Activated CD8-positive, alpha-beta memory T cell treated with anti-CD3 and anti-CD28 coated beads, Interleukin-2, amount 50 U/mL, for 4 hours (primary cell): ENCODE measurements around the gene ANKRD27.
"Not testable (repeated sequence)": the region's sequence is repeated elsewhere in the genome, so short reads cannot be mapped to it uniquely, and the experiment has no call there.

ENCODE experiments used
- DNase-seq: peaks from one replicate; pipeline ENCODE4 v3.0.0-alpha.2; 2020

Gene ANKRD27

DNA sequence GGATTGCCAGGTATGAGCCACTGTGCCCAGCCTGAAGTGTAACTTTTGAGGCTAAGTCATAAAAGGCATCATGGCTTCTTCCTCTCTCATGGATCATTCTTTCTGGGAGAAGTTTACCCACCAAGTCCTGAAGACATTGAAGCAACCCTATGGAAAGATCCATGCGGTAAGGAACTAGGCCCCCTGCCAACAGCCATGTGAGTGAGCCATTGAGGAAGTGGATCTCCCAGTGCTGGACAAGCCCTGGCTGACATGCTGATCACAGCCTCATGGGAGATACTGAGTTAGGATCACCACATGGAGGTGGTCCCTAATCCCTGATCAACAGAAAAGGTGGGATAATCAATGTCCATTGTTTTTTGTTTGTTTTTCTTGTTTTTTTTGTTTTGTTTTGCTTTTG is 13.3 kb upstream of the ANKRD27 start:
- no peak for DNase-seq

DNA sequence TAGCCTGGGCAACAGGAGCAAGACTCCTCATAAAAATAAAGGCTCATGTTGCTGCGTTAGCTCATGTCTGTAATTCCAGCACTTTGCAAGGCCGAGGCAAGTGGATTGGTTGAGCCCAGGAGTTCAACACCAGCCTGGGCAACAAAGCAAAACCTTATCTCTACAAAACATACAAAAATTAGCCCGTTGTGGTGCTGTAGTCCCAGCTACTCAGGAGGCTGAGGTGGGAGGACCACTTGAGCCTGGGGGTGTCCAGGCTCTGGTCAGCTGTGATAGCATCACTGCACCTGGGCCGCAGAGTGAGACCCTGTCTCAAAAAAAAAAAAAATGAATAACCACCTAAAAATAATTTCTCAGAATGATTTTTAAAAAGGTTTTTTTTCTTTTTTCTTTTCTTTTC is 12.7 kb upstream of the ANKRD27 start:
- DNase-seq = no peak

DNA sequence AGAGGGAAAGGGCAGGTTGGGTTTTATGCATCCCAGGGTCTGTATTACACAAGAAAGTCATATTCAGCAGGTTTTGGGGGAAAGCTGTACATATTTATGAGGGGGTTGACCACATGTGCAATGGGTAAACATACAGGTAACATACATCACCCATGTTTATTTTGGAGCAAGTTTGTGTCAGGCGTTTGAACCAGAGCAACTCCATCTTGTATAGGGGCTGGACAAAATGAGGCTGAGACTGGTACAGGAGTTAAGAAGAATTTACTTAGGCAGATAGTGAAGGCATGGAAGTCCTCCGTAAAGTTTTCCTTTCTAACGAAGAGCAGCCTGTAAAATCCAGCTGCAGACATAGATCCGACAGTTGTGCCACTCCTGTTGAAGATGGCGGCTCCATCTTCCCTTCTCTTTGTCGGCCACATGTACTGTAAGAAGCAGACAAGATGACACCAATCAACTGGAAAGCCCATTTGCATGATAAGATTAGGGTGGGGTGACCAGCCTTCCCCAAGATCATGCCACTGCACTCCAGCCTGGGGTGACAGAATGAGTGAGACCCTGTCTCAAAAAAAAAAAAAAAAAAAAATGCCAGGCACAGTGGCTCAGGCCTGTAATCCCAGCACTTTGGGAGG is 12.0 kb upstream of the ANKRD27 start:
- no peak for DNase-seq

DNA sequence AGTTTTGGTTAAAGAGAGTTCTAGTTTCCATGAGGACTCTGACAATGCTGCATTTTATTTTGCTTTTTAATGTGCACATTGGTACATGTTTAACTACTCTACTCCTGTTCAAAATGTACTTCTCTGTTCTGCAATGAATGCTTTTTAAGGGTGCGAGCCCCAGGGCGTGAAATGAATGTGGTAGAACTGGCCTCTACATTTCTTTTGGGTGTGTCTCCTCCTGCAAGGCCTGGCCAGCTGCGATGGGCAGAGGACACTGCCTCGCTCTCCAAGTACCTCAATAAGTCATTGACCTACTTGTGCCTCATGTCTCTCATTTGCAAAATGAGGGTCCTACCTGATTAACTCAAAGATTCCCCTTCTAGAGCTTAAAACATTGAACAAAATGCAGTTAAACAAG is 7.3 kb upstream of the ANKRD27 start:
- no peak for DNase-seq

DNA sequence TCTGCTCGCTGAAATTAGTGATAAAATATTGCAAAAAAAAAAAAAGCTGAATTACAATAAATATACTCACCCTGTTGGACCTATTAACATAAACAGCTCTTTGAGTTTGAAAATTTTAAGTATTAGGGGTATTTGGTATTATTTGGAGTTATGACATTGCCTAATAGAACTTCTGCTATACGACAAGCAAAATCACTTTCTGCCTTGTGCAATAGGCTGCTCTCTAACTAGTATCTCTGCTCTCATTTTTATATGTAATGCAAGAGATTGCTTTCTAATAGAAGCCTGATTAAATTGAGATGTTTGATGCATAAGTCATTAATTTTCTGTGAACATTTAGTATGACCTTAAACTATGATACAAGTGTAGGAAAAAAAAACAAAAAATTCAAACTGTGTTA is 6.0 kb upstream of the ANKRD27 start:
- no peak for DNase-seq

DNA sequence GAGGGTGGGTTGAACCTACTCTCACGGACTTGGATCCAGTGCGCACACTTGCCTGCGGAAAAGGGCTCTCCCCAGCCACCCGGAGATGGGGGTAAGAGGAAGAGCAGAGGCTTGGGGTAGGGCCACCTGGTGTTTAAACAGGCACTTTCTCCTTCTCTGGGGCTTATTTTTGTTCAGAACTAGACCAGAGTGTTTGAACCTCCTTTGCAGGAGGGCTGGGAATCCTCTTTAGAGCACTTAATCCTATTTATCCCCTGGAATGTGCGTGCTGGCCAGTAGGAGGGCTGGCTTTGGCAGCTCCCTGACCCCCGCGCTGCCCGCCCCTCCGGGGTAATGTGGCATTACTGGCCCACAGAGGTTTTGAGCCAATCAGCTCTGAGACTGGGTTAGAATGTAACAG is 2.7 kb upstream of the ANKRD27 start:
- DNase-seq = no peak

DNA sequence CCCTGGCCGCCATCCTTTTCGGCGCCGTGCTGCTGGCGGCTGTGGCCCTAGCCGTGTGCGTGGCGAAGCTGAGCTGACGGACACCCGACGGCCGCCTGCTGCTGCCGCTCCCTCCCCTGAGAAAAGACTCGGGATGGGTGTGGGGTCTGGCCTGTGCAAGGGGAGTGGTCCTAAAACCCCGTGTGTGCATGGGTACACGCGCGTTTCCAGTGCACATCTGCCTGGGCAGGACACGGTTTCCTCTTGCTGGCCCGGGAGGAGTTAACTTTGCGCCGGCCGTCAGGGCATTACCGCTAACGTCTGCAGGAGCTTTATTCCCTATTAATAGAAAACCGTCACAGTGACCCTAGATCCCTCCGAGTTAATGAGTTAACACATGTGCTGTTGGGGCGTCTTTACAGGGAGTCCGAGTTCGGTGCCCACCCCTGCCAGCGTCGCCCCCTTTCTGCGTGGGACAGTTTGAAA is 1.9 kb upstream of the ANKRD27 start:
- DNase-seq = no peak

DNA sequence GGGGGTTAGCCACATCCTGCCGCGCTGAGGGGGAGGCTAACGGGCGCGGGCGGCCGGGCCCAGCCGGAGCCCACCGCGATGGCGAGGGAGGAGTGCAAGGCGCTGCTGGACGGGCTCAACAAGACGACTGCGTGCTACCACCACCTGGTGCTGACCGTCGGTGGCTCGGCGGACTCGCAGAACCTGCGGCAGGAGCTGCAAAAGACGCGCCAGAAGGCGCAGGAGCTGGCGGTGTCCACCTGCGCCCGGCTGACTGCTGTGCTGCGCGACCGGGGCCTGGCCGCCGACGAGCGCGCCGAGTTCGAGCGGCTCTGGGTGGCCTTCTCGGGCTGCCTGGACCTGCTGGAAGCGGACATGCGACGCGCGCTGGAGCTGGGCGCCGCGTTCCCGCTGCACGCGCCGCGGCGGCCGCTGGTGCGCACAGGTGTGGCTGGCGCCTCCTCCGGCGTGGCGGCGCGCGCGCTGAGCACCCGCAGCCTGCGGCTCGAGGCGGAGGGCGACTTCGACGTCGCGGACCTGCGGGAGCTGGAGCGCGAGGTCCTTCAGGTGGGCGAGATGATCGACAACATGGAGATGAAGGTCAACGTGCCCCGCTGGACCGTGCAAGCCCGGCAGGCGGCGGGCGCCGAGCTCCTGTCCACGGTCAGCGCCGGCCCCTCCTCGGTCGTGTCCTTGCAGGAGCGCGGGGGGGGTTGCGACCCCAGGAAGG is 1.4 kb upstream of the ANKRD27 start:
- peak; percentile 23 for DNase-seq

DNA sequence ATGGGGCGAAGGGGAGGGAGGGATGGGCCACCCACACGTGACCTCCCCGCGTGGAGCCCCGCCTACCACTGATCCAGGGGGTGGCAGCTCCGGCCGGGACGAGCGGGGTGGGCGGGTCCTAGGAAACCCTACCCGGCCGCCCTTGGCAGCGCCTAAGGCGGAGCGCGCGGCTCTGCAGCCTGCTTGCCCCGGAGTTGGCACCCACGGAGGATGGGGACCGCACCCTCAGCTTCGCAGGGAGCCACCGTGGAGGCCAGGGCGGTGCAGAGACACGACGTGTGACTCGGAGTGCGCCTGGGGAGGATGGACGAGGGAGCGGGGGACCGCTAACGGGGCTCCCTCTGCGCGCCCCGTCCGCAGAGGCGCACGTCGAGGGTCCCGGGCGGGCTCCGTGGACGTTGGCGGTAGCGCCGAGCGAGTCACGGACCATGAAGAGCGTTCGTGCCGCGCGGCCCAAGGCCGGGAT is 773 bp upstream of the ANKRD27 start, which contains the start of gene RGS9BP:
Gene RGS9BP (plus strand): TSS at position 129 of the 466 bp plus-strand sequence. CDS start 416 bp downstream, outside the sequence.
- DNase-seq = peak; percentile 59

DNA sequence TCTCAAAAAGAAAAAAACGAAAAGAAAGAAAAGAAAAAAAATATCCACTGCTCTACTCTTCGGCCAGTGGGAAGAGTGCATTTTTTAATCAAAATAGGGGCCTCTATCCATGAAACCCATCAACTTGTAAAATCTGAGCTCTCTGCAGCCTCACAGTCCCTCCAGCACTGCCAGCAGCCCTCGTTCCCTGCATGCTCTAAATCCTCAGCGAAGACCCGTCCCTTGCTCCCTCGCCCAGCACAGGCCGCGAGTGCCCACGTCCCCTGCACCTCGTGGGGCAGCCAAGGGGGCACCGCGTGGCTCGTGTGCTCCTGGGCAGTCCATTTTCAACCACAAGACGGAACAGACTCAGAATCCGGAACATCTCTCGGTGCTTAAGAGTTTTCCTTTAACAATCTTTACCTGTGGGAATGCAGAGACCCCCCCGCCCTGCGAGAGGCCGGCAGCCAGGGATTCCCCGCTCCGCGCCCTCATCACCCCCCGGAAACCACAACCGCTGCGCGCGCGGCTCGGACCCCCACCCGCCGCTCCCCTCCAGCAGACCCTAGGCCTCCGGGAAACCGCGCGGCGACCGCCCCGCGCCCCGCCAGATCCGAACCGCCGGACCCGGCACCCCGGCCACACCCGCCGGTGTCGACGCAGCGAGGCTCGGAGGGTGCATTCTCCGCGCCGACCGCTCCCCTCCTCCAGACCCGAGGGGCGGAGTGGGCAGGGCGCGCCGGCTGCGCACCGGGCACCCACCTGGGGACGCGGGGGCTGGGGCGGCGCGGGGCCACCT is 638 bp downstream of the ANKRD27 start:
- no peak for DNase-seq

DNA sequence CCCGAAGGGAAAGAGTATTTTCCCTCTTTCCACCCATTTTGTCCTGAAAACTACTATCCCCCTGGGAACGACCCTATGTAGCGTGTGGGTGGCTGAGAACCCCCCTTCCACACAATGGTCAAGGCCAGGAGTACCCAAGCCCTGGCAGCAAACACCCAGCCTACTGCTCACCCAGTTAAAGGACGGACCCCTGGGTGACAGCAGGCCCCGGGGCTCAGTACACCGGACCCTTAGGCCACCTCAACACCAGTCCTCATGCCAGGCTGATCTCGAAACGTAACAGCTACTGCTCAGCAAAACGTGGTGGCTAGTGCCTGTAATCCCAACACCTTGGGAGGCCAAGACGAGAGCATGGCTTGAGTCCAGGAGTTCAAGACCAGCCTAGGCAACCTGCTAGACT is 1.4 kb downstream of the ANKRD27 start:
- DNase-seq = no peak

DNA sequence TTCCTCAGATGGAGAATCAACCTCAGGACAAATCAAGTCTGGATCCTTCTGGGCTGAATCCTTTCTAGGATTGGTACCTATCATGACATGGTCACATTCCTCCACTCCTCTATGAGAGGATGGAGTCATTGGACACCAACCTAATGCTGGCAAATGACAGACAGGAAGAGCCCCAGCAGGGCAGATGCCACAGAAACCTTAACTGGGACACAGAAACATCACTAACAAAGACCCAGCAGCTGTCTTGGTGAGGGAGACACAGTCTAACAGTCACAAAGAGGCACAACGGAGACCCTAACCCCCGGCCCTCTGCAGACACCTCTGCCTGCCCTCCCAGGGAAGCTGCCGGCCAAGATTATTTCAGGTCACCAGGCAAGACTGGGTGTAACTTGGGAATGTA is 2.1 kb downstream of the ANKRD27 start:
- DNase-seq = no peak

DNA sequence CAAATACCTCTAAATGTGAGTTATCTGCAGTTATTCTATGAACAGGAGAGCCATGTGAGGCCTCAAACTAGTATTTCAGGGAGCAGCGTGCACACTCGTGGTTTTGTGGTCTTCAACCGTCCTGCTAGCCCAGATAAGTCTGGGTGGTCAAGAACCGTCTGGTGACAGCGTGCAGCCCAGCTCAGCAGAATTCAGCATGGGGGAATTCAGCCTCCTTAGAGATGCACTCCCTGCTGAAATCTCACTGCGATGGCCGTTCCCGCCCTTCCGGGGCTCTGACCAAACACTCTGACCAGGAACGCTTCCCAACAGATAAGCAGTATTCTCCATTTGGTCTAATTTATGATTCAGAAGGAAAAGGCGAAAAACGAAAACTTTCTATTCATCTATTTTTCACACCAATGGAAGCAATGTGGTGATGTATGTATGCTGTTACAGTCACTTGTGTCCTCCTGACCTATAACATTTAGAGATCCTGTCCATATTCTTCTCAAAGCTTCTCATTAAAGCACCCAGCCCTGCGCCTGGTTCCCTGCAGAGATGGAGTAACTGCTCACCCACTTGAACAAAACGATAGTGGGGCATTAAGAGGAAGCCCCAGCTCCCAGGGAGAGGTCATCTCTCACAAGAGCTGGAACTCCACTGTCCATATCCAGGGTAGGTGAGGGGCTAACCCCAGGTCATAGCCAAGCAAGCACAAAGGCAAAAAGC is 2.9 kb downstream of the ANKRD27 start:
- DNase-seq = no peak

DNA sequence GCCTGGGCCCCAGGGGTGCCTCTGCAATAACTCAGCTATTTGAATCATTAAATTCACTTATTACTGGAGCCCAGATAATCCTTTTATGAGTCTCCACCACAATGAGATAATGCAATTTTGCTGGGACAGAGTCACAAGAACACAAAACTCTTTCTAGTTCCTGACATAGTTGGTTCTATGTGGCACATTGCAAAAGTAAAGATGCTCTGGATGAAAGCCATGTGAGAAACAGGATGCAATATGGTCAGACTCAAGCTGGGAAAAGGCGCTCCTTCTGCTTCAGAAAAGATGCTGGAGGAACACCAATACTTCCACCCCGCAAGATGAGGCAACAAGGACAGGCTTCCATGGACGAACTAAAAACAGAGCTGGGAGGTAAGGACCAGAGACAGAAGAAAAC is 5.7 kb downstream of the ANKRD27 start:
- no peak for DNase-seq

DNA sequence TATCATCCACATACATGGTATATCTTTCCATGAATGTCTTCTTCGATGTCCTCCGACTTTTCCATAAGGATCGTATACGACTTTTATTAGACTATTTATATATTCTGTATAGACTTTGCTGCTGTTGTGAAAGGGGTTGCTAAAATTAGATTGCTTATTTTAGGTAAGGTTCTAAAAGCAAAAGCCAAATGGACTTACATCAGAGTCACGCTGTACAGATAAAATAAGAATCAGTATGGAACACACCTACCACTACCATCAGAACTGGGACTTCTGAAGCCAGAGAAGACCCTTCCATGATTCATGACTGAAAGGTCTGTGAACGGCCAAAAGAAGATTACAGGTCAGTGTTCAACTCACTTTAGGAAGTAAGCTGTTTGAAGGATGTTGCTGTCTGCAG is 8.9 kb downstream of the ANKRD27 start:
- no peak for DNase-seq

DNA sequence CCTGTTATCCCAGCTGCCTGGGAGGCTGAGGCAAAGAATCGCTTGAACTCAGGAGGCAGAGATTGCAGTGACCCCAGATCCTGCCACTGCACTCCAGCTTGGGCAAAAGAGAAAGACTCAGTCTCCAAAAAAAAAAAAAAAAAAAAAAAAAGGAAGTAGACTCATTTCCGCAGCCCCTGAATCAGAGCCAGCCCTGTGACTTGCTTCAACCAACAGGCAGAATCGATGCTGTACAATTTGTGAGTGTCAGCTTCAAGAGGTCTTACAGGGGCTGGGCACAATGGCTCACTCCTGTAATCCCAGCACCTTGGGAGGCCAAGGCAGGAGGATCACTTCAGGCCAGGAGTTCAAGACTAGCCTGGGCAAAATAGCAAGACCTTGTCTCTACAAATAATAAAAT is 12.8 kb downstream of the ANKRD27 start:
- DNase-seq = no peak

DNA sequence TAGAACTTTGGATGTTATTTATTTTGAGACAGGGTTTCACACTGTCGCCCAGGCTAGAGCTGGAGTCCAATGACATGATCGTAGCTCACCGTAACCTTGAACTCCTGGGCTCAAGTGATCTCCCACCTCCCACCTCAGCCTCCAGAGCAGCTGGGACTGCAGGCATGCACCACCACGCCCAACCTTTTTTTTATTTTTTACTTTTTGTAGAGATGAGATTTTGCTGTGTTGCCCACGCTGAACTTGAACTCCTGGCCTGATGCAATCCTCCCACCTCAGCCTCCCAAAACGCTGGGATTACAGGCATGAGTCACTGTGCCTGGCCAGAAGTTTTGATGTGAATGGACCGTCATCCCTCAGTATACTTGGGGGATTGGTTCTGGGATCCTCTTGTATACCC is 13.7 kb downstream of the ANKRD27 start:
- no peak for DNase-seq

DNA sequence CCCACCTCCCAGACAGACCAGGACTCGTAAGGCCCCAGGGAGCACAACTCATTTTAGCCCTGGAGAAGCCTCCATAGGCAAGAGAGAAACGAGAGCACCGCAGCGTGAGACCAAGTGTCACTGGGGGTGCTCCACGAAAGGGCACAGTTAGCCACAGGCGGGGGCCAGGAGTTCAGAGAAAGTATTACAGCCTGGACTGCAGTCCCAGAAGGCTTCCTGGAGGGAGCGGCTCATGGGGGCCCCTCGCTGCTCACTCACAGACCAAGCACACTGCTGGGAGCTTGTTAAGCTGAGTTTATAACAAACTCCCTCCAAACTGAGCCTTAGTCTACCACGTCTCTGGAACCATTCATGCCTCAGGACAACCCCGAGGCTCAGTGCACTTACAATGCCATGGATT is 16.5 kb downstream of the ANKRD27 start:
- no peak for DNase-seq

DNA sequence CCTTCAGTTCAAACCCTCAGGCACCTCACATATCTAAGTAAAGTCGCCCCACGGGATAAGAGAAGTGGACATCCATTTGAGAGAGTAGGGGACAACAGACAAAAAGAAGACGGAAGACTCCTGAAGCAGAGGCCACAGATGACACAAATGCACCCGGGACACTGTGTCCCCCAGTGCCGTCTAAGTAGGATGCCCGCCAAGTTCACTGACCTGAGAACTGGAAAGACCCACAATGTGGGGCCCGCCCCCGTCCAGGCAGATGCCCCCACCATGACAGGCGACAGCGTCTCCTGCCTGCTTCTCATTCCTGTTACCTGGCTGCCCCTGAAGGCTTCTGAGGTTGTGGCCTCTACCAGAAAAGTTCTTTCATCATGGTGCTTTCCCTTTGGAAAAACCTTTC is 16.9 kb downstream of the ANKRD27 start:
- DNase-seq = no peak

DNA sequence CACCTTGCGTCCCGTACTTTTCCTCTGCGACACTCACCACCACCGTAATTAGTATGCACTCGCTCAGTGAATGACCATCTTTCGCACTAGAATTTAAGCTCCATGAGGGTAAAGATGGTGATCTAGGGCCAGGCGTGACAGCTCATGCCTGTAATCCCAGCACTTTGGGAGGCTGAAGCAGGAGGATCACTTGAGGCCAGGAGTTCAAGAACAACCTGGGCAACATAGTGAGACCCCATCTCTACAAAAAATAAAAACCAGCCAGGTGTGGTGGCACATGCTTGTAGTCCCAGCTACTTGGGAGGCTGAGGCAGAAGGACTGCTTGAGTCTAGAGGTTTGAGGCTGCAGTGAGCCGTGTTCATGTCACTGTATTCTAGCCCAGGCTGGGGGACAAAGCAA is 18.6 kb downstream of the ANKRD27 start:
- DNase-seq = not testable (repeated sequence)

DNA sequence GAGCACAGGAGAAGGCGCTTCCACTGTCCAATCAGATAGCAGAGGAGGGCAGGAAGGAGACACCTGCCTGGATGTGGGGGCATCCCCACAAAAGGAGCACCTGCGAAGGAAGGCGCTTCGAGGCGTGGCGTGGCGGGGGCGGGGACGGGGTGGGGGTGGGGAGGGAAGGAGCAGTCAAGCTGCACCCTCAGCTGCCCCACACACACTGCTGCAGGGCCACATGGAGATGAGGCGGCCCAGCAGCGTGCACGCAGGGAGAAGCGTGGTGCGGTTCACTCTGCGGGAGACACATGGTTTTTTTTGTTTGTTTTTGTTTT is 21.4 kb downstream of the ANKRD27 start:
- DNase-seq = no peak

DNA sequence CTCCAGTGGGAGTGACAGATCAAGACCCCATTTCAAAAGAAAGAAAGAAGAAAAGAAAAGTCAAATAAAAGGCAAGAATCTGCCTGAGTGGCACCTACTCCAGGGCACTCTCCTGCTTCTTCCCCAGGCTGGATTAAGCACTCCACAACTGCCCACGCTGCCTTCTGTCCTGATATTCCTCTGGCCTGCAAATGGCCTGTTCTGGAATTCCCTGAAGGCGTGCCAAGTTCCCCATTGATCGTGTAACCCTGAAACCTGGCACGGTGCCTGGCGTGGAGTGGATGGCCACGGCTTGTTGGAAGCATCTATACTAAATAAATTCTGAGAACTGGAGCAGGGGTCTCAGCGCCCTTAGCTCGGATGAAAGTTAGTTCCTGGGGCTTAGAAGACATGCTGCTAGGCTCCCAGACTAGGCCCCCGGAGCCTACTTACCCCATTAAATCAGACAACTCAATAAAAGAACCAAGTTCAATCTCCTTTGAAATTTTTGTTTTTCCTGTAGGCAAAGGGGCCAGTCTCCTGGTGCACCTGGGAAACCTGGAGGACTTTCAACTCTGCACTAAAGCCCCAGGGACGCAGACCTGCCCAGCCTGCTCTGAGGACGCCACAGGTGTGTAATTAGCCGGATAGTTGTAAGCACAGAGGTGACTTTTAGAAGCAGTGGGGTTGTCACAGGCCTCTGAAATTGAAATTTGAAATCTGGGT is 21.9 kb downstream of the ANKRD27 start:
- DNase-seq = no peak

DNA sequence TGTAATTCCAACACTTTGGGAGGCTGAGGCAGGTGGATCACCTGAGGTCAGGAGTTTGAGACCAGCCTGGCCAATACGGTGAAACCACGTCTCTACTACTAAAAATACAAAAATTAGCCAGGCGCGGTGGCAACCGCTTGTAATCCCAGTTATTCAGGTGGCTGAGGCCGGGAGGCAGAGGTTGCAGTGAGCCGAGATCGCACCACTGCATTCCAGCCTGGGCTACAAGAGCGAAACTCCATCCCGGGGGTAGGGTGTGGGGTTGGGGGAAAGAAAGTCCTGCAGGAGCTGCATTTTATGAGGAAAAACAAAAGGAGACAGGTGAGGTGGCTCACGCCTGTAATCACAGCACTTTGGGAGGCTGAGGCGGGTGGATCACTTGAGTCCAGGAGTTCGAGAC is 22.6 kb downstream of the ANKRD27 start:
- DNase-seq = not testable (repeated sequence)
